Measurements from ENCODE around the gene CNTNAP2.
A peak's percentile ranks its signal among the peaks of the same experiment; 100 is the strongest.

Gene CNTNAP2

DNA sequence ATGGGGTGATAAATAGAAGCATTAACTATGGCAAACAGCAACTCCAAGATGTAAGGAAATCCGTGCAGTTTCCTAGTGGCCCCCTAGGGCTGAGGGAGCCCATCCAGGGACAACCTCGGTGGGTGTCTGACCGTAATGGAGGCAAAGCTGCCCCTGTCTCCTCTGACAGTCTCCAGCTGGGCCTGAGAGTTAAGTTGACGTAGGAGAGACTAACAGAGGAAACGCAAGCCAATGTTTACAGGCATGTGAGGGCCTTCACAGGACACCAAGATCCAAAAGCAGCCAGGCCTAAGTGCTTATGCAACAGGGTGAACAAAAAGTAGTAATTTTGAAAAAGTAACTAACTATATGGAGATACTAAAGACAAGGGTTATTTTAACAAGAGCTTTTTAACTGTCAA is 2144.0 kb downstream of the CNTNAP2 start:
- no peaks in the 10 kb centered on the region for H3K9me3 ChIP-seq (ENCODE audit: insufficient read depth, low read depth, low read length)
- H3K9ac ChIP-seq (ENCODE audit: low read depth, low read length): no peak overlapping the region
- H3K36me3 ChIP-seq (ENCODE audit: insufficient read depth, low read depth, low read length): no peaks in the 10 kb centered on the region
- no peak overlapping the region for H3K27ac ChIP-seq (ENCODE audit: low read length)
- peaks cover 4% of the 10 kb centered on the region; the same call in 1 of the 2 replicates for H3K27me3 ChIP-seq (ENCODE audit: insufficient read depth, low read length)
- H3K4me3 ChIP-seq (ENCODE audit: low read length): no peak overlapping the region
- peaks cover 3% of the 10 kb centered on the region; the same call in 1 of the 2 replicates for H3K4me1 ChIP-seq (ENCODE audit: insufficient read depth, low read length)

DNA sequence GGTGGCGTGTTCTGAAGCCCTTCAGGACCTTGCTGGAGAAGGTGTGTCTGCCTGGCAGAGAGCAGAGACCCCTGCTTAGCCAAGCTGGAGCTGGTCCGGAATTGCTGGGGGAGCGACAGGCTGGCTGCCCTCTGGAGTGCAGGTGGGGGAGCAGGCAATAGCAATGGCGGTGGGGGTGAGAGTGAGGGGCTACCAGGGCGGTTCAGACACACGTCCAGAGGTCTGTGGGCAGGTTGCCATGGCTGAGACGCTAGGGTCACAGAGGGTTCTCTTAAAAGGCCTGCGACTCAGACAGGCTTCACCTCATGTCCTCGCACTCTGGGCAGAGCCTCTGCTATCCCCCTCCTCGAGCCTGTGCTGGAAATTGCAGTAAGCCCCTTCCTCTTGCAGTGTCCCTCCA is 2144.9 kb downstream of the CNTNAP2 start:
- H3K4me1 ChIP-seq (ENCODE audit: insufficient read depth, low read length): peaks cover 3% of the 10 kb centered on the region; the same call in 1 of the 2 replicates
- no peak overlapping the region for H3K9ac ChIP-seq (ENCODE audit: low read depth, low read length)

DNA sequence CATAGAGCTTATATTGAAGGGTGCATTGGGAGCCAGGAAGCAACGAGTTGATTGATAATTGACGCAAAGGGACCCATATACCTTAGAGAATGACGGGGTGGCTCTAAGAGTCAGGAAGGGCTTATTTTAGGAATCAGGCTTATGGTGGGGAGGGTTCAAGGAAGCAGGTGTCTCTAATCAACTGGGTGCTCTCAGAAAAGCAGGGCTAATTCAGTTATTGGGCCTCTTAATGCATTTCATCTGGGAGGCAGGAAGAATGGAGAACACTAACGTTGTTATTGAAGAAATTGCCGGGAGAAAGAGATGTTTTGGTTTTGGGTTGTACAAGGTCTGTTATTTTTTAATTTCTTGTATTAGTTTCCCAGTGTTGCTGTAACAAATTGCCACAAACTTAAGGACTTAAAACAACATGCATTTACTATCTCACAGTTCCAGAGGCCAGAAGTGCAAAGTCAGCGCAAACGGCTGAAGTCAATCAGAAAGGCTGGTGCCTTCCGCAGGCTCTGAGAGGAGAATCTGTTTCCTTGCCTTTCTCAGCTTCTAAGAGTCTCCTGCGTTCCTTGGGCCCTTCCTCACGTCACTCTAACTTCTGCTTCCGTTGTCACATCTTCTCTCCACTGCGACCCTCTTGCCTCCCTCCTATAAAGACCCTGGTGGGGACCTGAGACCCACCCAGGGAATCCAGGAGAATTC is 2145.5 kb downstream of the CNTNAP2 start:
- H3K27ac ChIP-seq (ENCODE audit: low read length): no peak overlapping the region
- no peak overlapping the region for H3K4me3 ChIP-seq (ENCODE audit: low read length)
- no peaks in the 10 kb centered on the region for H3K9me3 ChIP-seq (ENCODE audit: insufficient read depth, low read depth, low read length)
- no peaks in the 10 kb centered on the region for H3K36me3 ChIP-seq (ENCODE audit: insufficient read depth, low read depth, low read length)
- peaks cover 3% of the 10 kb centered on the region; the same call in 1 of the 2 replicates for H3K4me1 ChIP-seq (ENCODE audit: insufficient read depth, low read length)
- peaks cover 4% of the 10 kb centered on the region; the same call in 1 of the 2 replicates for H3K27me3 ChIP-seq (ENCODE audit: insufficient read depth, low read length)
- H3K9ac ChIP-seq (ENCODE audit: low read depth, low read length): no peak overlapping the region

More for the DNA sequence above, 2144.9 kb downstream of the CNTNAP2 start:
- no peak overlapping the region for H3K4me3 ChIP-seq (ENCODE audit: low read length)
- no peaks in the 10 kb centered on the region for H3K36me3 ChIP-seq (ENCODE audit: insufficient read depth, low read depth, low read length)
- H3K27me3 ChIP-seq (ENCODE audit: insufficient read depth, low read length): peaks cover 4% of the 10 kb centered on the region; the same call in 1 of the 2 replicates
- no peak overlapping the region for H3K27ac ChIP-seq (ENCODE audit: low read length)
- H3K9me3 ChIP-seq (ENCODE audit: insufficient read depth, low read depth, low read length): no peaks in the 10 kb centered on the region

DNA sequence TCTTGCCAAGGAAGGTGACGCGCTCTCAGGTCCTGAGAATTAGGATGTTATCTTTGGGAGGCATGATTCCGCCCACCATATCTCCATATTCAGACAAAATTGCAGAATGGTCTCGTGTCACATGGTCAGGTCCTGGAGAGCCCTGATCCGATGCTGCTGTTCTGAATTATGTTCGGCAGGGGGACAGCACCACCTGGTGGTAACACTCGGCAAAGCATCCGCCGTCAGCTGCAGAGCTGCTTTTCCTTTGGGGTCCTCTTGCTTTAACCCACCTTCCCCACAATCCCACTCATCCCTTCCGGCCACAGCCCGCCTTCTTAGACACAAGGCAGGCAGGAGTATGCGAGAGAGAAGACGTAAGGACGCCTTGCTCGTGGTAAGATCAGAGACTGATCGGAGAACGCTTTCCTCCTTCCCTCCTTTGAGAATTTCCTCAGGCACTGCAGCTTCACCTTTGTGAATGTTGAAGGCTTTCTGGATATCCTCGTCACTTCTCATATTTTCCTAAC is 2146.2 kb downstream of the CNTNAP2 start:
- Histone ChIP-seq H3K36me3 (ENCODE audit: insufficient read depth, low read depth, low read length) (no peaks in the 10 kb centered on the region), H3K27me3 (ENCODE audit: insufficient read depth, low read length) (peaks cover 4% of the 10 kb centered on the region; the same call in 1 of the 2 replicates), H3K9ac (ENCODE audit: low read depth, low read length) (peak overlapping the region; percentile 22; the same call in 1 of the 2 replicates), H3K4me3 (ENCODE audit: low read length) (no peak overlapping the region; the same call in 1 of the 2 replicates), H3K27ac (ENCODE audit: low read length) (no peak overlapping the region), H3K9me3 (ENCODE audit: insufficient read depth, low read depth, low read length) (no peaks in the 10 kb centered on the region), H3K4me1 (ENCODE audit: insufficient read depth, low read length) (peaks cover 3% of the 10 kb centered on the region; the same call in 1 of the 2 replicates)

- Histone ChIP-seq H3K36me3 (ENCODE audit: insufficient read depth, low read depth, low read length) (no peaks in the 10 kb centered on the region), H3K4me3 (ENCODE audit: low read length) (no peak overlapping the region), H3K4me1 (ENCODE audit: insufficient read depth, low read length) (peaks cover 3% of the 10 kb centered on the region; the same call in 1 of the 2 replicates), H3K27me3 (ENCODE audit: insufficient read depth, low read length) (peaks cover 4% of the 10 kb centered on the region; the same call in 1 of the 2 replicates), H3K9me3 (ENCODE audit: insufficient read depth, low read depth, low read length) (no peaks in the 10 kb centered on the region), H3K9ac (ENCODE audit: low read depth, low read length) (peak overlapping the region; percentile 29; the same call in 1 of the 2 replicates), H3K27ac (ENCODE audit: low read length) (no peak overlapping the region)
These were observed 2148.4 kb downstream of the CNTNAP2 start for GRCh38 chr7:148264933-148265557.

- Histone ChIP-seq H3K36me3 (ENCODE audit: insufficient read depth, low read depth, low read length) (no peaks in the 10 kb centered on the region), H3K4me1 (ENCODE audit: insufficient read depth, low read length) (peaks cover 3% of the 10 kb centered on the region; the same call in 1 of the 2 replicates), H3K27me3 (ENCODE audit: insufficient read depth, low read length) (peaks cover 4% of the 10 kb centered on the region; the same call in 1 of the 2 replicates), H3K9me3 (ENCODE audit: insufficient read depth, low read depth, low read length) (no peaks in the 10 kb centered on the region), H3K27ac (ENCODE audit: low read length) (no peak overlapping the region), H3K9ac (ENCODE audit: low read depth, low read length) (no peak overlapping the region), H3K4me3 (ENCODE audit: low read length) (no peak overlapping the region)
These were observed 2149.3 kb downstream of the CNTNAP2 start for GRCh38 chr7:148265896-148266295.

- H3K27me3 ChIP-seq (ENCODE audit: insufficient read depth, low read length): peaks cover 4% of the 10 kb centered on the region; the same call in 1 of the 2 replicates
These were observed 2150.2 kb downstream of the CNTNAP2 start for GRCh38 chr7:148266795-148267194.

DNA sequence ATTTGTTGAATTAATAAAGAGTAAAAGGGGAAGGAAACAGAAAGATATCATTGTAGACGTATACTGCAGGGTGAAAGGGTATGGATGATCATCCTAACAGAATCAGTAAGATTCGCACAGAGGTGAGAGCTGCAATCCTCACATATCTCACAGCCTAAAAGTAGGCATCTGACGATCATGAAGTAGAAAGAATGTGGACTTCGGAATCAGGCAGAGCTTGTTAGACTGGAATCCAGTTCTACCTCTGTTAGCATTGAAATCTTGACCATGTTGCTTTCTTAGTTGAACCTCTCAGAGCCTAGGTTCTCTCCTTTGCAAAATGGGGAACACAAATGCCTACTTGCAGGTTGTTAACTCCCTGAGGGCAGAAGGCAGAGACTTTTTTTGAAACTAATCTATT is 2154.0 kb downstream of the CNTNAP2 start:
- Histone ChIP-seq H3K4me1 (ENCODE audit: insufficient read depth, low read length) (no peaks in the 10 kb centered on the region), H3K36me3 (ENCODE audit: insufficient read depth, low read depth, low read length) (no peaks in the 10 kb centered on the region), H3K27me3 (ENCODE audit: insufficient read depth, low read length) (no peaks in the 10 kb centered on the region), H3K9ac (ENCODE audit: low read depth, low read length) (no peak overlapping the region), H3K27ac (ENCODE audit: low read length) (no peak overlapping the region), H3K9me3 (ENCODE audit: insufficient read depth, low read depth, low read length) (no peaks in the 10 kb centered on the region), H3K4me3 (ENCODE audit: low read length) (no peak overlapping the region)

More at GRCh38 chr7:148266795-148267194, 2150.2 kb downstream of the CNTNAP2 start:
- Histone ChIP-seq H3K4me3 (ENCODE audit: low read length) (no peak overlapping the region), H3K36me3 (ENCODE audit: insufficient read depth, low read depth, low read length) (no peaks in the 10 kb centered on the region), H3K9ac (ENCODE audit: low read depth, low read length) (no peak overlapping the region), H3K4me1 (ENCODE audit: insufficient read depth, low read length) (peaks cover 3% of the 10 kb centered on the region; the same call in 1 of the 2 replicates), H3K9me3 (ENCODE audit: insufficient read depth, low read depth, low read length) (no peaks in the 10 kb centered on the region), H3K27ac (ENCODE audit: low read length) (no peak overlapping the region)

GRCh38 chr7:148274118-148274517 is 2157.5 kb downstream of the CNTNAP2 start:
- H3K9ac ChIP-seq (ENCODE audit: low read depth, low read length): no peak overlapping the region
- no peaks in the 10 kb centered on the region for H3K9me3 ChIP-seq (ENCODE audit: insufficient read depth, low read depth, low read length)
- H3K27ac ChIP-seq (ENCODE audit: low read length): no peak overlapping the region
- H3K27me3 ChIP-seq (ENCODE audit: insufficient read depth, low read length): no peaks in the 10 kb centered on the region
- H3K4me3 ChIP-seq (ENCODE audit: low read length): no peak overlapping the region
- H3K36me3 ChIP-seq (ENCODE audit: insufficient read depth, low read depth, low read length): no peaks in the 10 kb centered on the region
- H3K4me1 ChIP-seq (ENCODE audit: insufficient read depth, low read length): no peaks in the 10 kb centered on the region

DNA sequence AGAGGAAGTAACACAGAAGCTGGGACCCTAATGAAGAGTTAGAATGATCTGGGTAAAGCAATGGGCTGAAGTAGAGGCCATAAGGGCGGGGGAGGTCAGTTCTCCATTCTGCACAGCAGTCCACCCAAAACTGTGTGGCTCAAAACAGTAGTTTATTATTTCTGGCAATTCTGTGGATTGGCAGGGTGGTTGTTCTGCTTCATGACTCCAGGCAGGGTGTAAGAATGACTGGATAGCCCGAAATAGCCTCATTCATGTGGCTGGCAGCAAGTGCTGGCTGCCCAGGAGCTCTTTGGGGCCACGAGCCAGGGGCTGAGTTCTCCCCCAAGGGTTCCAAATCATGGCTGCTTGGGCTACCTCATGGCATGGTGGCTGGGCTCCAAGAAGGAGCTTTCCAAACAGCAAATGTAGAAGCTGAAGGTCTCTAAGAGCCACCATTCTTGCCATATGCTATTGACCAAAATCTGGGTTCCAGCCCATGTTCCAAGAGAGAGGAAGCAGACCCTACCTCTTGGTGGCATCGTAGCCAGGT is 2158.8 kb downstream of the CNTNAP2 start:
- no peaks in the 10 kb centered on the region for H3K9me3 ChIP-seq (ENCODE audit: insufficient read depth, low read depth, low read length)
- H3K27me3 ChIP-seq (ENCODE audit: insufficient read depth, low read length): no peaks in the 10 kb centered on the region
- H3K4me1 ChIP-seq (ENCODE audit: insufficient read depth, low read length): no peaks in the 10 kb centered on the region
- H3K9ac ChIP-seq (ENCODE audit: low read depth, low read length): no peak overlapping the region
- H3K27ac ChIP-seq (ENCODE audit: low read length): no peak overlapping the region
- no peak overlapping the region for H3K4me3 ChIP-seq (ENCODE audit: low read length)
- no peaks in the 10 kb centered on the region for H3K36me3 ChIP-seq (ENCODE audit: insufficient read depth, low read depth, low read length)

DNA sequence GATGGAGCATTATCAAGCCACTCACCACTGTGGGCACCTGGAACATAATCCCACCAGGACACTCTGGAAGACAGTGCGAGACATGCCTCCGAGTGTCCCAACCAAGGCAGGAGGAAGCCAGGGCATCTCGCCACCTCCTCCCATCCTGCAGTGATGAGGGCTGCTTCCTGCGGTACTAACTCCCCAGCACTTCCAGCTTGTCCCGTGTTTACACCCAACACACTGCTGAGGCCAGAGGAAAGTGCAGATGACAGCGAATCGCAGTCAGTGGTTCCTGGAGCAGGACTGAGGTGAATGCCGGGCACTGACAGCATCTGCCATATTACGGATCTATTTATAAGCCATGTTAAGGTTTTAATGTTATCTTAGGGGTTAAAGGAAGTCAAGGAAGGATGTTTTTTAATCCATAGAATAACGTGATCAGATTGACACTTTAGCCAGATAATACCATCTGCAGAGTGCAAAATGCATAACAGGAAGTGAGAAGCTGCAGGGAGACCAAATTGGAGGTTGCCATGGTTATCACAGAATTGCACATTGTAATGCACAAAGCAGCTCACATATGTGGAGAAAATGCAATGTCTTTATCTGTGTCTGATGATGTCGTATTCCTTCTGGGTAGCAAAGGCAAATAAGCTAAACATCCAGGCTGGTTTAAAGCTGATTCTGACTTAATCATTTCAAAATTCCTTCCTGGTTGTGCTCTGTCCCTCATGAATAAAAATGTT is 2159.9 kb downstream of the CNTNAP2 start:
- no peaks in the 10 kb centered on the region for H3K27me3 ChIP-seq (ENCODE audit: insufficient read depth, low read length)
- H3K27ac ChIP-seq (ENCODE audit: low read length): no peak overlapping the region
- no peaks in the 10 kb centered on the region for H3K9me3 ChIP-seq (ENCODE audit: insufficient read depth, low read depth, low read length)
- H3K4me1 ChIP-seq (ENCODE audit: insufficient read depth, low read length): no peaks in the 10 kb centered on the region
- H3K36me3 ChIP-seq (ENCODE audit: insufficient read depth, low read depth, low read length): no peaks in the 10 kb centered on the region
- H3K4me3 ChIP-seq (ENCODE audit: low read length): no peak overlapping the region
- H3K9ac ChIP-seq (ENCODE audit: low read depth, low read length): no peak overlapping the region
